Measurements from ENCODE around the gene SIX3.

SIX3 gene

DNA sequence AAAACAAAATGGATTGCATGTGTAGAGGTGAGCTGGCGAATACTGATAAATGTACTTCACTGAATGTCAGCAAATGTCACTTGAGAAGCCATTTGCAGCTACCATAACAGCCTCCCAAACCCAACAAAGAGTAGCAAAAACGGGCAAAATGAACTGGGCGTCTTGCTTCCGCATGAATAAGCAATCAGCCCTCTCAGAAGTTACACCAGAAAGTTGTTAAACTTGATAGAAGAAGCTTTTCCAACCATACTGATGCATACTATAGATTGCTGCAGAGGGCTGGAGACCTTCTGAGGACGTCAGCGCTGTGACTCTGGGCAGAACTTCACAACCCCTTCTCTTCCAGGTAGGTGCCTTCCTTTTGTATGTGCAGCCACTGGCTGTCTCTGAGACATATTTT, 18.7 kb upstream of the SIX3 start:
- no peak overlapping the region for H2BK15ac ChIP-seq (ENCODE audit: low read depth, poor library complexity, severe bottlenecking)
- H2BK5ac ChIP-seq (ENCODE audit: low read depth, low read length, poor library complexity, severe bottlenecking), result no peak overlapping the region
- WGBS, result 76% methylated on average over 6 of the region's 6 CpGs
- H3K4ac ChIP-seq (ENCODE audit: low read depth in 1 of 2, low read length in 2 of 2), result no peak overlapping the region
- H3K4me2 ChIP-seq (ENCODE audit: low read length, poor library complexity, severe bottlenecking), result no peak overlapping the region
- H3K79me1 ChIP-seq (replicated peaks; ENCODE audit: low read length, poor library complexity, severe bottlenecking), result no peaks in the 10 kb centered on the region
- H3K36me3 ChIP-seq (ENCODE audit: control insufficient read depth in 1 of 2, insufficient read depth in 2 of 2, low read depth in 1 of 2, low read length in 2 of 2), result no peaks in the 10 kb centered on the region
- no peak overlapping the region for H2BK120ac ChIP-seq (ENCODE audit: low read depth, low read length)
- H3K18ac ChIP-seq (ENCODE audit: low read depth in 1 of 2, low read length in 2 of 2), result no peak overlapping the region
- H3K27me3 ChIP-seq (ENCODE audit: control insufficient read depth in 1 of 2, insufficient read depth in 1 of 2, low read length in 2 of 2), result peaks cover 78 to 92% of the 10 kb centered on the region in 2 experiments
- H2AFZ ChIP-seq (ENCODE audit: low read depth, low read length), result no peak overlapping the region
- no peak overlapping the region for H2BK12ac ChIP-seq (ENCODE audit: low read length in 2 of 2)
- no peak for DNase-seq
- H4K91ac ChIP-seq (ENCODE audit: low read length), result no peak overlapping the region
- H3K27ac ChIP-seq (ENCODE audit: low read length, poor library complexity, severe bottlenecking), result no peak overlapping the region
- no peak overlapping the region for H3K23ac ChIP-seq (ENCODE audit: low read length in 2 of 2)
- H3K14ac ChIP-seq (ENCODE audit: low read length in 2 of 2), result no peak overlapping the region
- H4K8ac ChIP-seq (ENCODE audit: low read length), result no peak overlapping the region
- H3K4me3 ChIP-seq (ENCODE audit: insufficient read depth in 1 of 2, low read depth in 1 of 2, low read length in 2 of 2), result no peak overlapping the region
- no peak overlapping the region for H2AK5ac ChIP-seq (ENCODE audit: low read length, severe bottlenecking)
- peaks cover 2% of the 10 kb centered on the region for H3K9me3 ChIP-seq (ENCODE audit: control insufficient read depth, low read length)
- H3K9ac ChIP-seq (ENCODE audit: low read length), result no peak overlapping the region
- H3K4me1 ChIP-seq (ENCODE audit: control insufficient read depth, insufficient read depth, low read depth, low read length), result no peaks in the 10 kb centered on the region

DNA sequence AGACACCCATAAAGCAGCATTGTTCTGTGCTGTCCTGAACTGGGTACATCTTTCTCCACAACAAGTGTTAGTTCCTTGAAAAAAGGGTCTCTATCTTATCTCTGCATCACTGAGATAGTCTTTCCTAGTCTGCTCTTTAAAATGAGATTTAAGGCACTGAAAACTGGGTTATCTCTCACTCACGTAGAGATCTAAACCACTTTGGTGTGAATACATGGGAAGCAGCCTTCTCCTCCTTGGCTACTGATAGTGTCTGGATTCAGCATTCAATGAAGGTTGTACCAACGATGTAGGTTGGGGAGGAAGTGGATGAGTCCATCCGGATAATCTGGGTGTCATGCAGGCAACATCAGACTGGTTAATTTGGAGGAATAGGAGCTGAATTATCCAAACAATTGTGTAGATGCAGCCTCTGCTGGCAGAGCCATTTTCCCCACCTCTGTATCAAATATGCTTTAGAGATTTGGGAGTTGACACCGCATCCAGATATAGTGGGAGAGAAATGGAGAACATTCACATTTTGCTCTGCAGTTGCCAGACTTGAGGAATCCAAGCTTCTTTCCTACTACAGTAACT, 15.9 kb upstream of the SIX3 start:
- Histone ChIP-seq H3K27ac (ENCODE audit: low read length, poor library complexity, severe bottlenecking) (no peak overlapping the region), H2BK5ac (ENCODE audit: low read depth, low read length, poor library complexity, severe bottlenecking) (no peak overlapping the region), H3K9ac (ENCODE audit: low read length) (no peak overlapping the region), H3K14ac (ENCODE audit: low read length in 2 of 2) (no peak overlapping the region), H2BK120ac (ENCODE audit: low read depth, low read length) (no peak overlapping the region), H3K27me3 (ENCODE audit: control insufficient read depth in 1 of 2, insufficient read depth in 1 of 2, low read length in 2 of 2) (peaks cover 87 to 97% of the 10 kb centered on the region in 2 experiments), H3K36me3 (ENCODE audit: control insufficient read depth in 1 of 2, insufficient read depth in 2 of 2, low read depth in 1 of 2, low read length in 2 of 2) (no peaks in the 10 kb centered on the region), H2BK15ac (ENCODE audit: low read depth, poor library complexity, severe bottlenecking) (no peak overlapping the region), H3K4me3 (ENCODE audit: insufficient read depth in 1 of 2, low read depth in 1 of 2, low read length in 2 of 2) (no peak overlapping the region), H2AFZ (ENCODE audit: low read depth, low read length) (no peak overlapping the region), H3K18ac (ENCODE audit: low read depth in 1 of 2, low read length in 2 of 2) (no peak overlapping the region), H3K4me2 (ENCODE audit: low read length, poor library complexity, severe bottlenecking) (no peak overlapping the region), H3K4ac (ENCODE audit: low read depth in 1 of 2, low read length in 2 of 2) (no peak overlapping the region), H3K23ac (ENCODE audit: low read length in 2 of 2) (no peak overlapping the region), H2AK5ac (ENCODE audit: low read length, severe bottlenecking) (no peak overlapping the region), H4K91ac (ENCODE audit: low read length) (no peak overlapping the region), H4K8ac (ENCODE audit: low read length) (no peak overlapping the region), H3K4me1 (ENCODE audit: control insufficient read depth, insufficient read depth, low read depth, low read length) (peaks cover 19% of the 10 kb centered on the region), H3K9me3 (ENCODE audit: control insufficient read depth, low read length) (peaks cover 2% of the 10 kb centered on the region), H2BK12ac (ENCODE audit: low read length in 2 of 2) (no peak overlapping the region), H3K79me1 (replicated peaks; ENCODE audit: low read length, poor library complexity, severe bottlenecking) (no peaks in the 10 kb centered on the region)
- no peak for DNase-seq
- WGBS, result 5% methylated on average over 3 of the region's 4 CpGs

DNA sequence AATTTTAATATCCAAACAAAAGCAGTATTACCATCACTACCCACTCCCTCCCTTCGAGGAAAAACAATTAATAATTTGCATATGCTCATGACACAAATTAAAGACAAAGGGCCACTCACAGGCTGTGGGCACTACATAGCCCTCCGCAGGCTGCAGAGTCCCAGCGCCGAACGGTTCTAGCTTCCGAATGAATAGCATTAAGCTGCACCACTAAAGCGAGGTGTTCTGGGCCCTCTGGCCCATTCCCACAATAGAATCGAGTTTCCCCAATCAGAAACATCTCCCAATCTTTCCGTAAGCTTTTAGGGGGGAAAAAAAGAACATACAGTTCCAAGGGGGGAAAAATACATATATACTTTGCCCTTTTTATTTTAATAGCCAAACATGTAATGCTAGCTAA, 14.5 kb upstream of the SIX3 start:
- H3K9me3 ChIP-seq (ENCODE audit: control insufficient read depth, low read length), result peaks cover 2% of the 10 kb centered on the region
- no peak overlapping the region for H3K27ac ChIP-seq (ENCODE audit: low read length, poor library complexity, severe bottlenecking)
- no peak overlapping the region for H2BK5ac ChIP-seq (ENCODE audit: low read depth, low read length, poor library complexity, severe bottlenecking)
- no peaks in the 10 kb centered on the region for H3K79me1 ChIP-seq (replicated peaks; ENCODE audit: low read length, poor library complexity, severe bottlenecking)
- no peak overlapping the region for H3K23ac ChIP-seq (ENCODE audit: low read length in 2 of 2)
- no peak overlapping the region for H4K91ac ChIP-seq (ENCODE audit: low read length)
- no peak overlapping the region for H2BK15ac ChIP-seq (ENCODE audit: low read depth, poor library complexity, severe bottlenecking)
- no peak overlapping the region for H3K18ac ChIP-seq (ENCODE audit: low read depth in 1 of 2, low read length in 2 of 2)
- no peak overlapping the region for H3K4me2 ChIP-seq (ENCODE audit: low read length, poor library complexity, severe bottlenecking)
- no peaks in the 10 kb centered on the region for H3K36me3 ChIP-seq (ENCODE audit: control insufficient read depth in 1 of 2, insufficient read depth in 2 of 2, low read depth in 1 of 2, low read length in 2 of 2)
- H2AFZ ChIP-seq (ENCODE audit: low read depth, low read length), result no peak overlapping the region
- no peak overlapping the region for H2AK5ac ChIP-seq (ENCODE audit: low read length, severe bottlenecking)
- H3K14ac ChIP-seq (ENCODE audit: low read length in 2 of 2), result no peak overlapping the region
- H2BK12ac ChIP-seq (ENCODE audit: low read length in 2 of 2), result no peak overlapping the region
- H3K4me3 ChIP-seq (ENCODE audit: insufficient read depth in 1 of 2, low read depth in 1 of 2, low read length in 2 of 2), result no peak overlapping the region
- peaks cover 19% of the 10 kb centered on the region for H3K4me1 ChIP-seq (ENCODE audit: control insufficient read depth, insufficient read depth, low read depth, low read length)
- no peak overlapping the region for H4K8ac ChIP-seq (ENCODE audit: low read length)
- H3K9ac ChIP-seq (ENCODE audit: low read length), result no peak overlapping the region
- H2BK120ac ChIP-seq (ENCODE audit: low read depth, low read length), result no peak overlapping the region
- no peak for DNase-seq
- H3K4ac ChIP-seq (ENCODE audit: low read depth in 1 of 2, low read length in 2 of 2), result no peak overlapping the region
- WGBS, result 1% methylated on average over 6 of the region's 9 CpGs
- H3K27me3 ChIP-seq (ENCODE audit: control insufficient read depth in 1 of 2, insufficient read depth in 1 of 2, low read length in 2 of 2), result peaks cover 89 to 97% of the 10 kb centered on the region in 2 experiments

DNA sequence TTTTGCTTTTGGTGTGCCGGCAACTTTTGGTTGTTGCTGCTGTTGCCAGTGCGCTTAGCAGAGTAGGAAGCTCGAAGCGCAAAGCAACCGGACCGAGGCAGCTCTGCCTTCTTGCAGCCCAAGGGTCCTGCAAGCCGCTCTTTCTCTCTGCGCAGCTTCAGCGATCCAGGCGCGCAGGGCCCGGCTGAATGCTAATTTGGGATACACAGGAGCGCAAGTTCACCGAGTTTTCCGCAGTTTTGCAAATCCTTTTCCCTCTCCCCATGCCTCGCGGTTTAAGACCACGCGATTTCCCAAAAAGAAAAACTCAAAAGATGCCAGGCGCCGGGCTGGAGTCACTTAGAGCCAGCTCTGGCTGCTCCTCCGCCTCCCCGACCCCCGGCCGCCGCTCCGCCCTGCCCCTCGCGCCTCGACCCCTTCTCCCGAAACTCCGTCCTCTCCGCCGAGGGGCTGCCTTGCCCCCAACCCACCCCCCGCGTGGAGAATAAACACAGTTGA, 13.5 kb upstream of the SIX3 start:
- no peak overlapping the region for H2BK120ac ChIP-seq (ENCODE audit: low read depth, low read length)
- H2AFZ ChIP-seq (ENCODE audit: low read depth, low read length), result no peak overlapping the region
- no peak overlapping the region for H4K8ac ChIP-seq (ENCODE audit: low read length)
- H3K23ac ChIP-seq (ENCODE audit: low read length in 2 of 2), result no peak overlapping the region
- H3K14ac ChIP-seq (ENCODE audit: low read length in 2 of 2), result no peak overlapping the region
- H3K36me3 ChIP-seq (ENCODE audit: control insufficient read depth in 1 of 2, insufficient read depth in 2 of 2, low read depth in 1 of 2, low read length in 2 of 2), result no peaks in the 10 kb centered on the region
- no peak for DNase-seq
- H3K4me1 ChIP-seq (ENCODE audit: control insufficient read depth, insufficient read depth, low read depth, low read length), result peaks cover 24% of the 10 kb centered on the region
- H3K4me3 ChIP-seq (ENCODE audit: insufficient read depth in 1 of 2, low read depth in 1 of 2, low read length in 2 of 2), result no peak overlapping the region
- H3K27ac ChIP-seq (ENCODE audit: low read length, poor library complexity, severe bottlenecking), result no peak overlapping the region
- no peak overlapping the region for H3K18ac ChIP-seq (ENCODE audit: low read depth in 1 of 2, low read length in 2 of 2)
- no peak overlapping the region for H3K4ac ChIP-seq (ENCODE audit: low read depth in 1 of 2, low read length in 2 of 2)
- H2BK5ac ChIP-seq (ENCODE audit: low read depth, low read length, poor library complexity, severe bottlenecking), result no peak overlapping the region
- no peaks in the 10 kb centered on the region for H3K79me1 ChIP-seq (replicated peaks; ENCODE audit: low read length, poor library complexity, severe bottlenecking)
- no peak overlapping the region for H4K91ac ChIP-seq (ENCODE audit: low read length)
- H2BK12ac ChIP-seq (ENCODE audit: low read length in 2 of 2), result no peak overlapping the region
- WGBS, result 3% methylated on average over 36 of the region's 36 CpGs
- H3K27me3 ChIP-seq (ENCODE audit: control insufficient read depth in 1 of 2, insufficient read depth in 1 of 2, low read length in 2 of 2), result peaks cover 90 to 97% of the 10 kb centered on the region in 2 experiments
- H3K4me2 ChIP-seq (ENCODE audit: low read length, poor library complexity, severe bottlenecking), result no peak overlapping the region
- no peak overlapping the region for H2BK15ac ChIP-seq (ENCODE audit: low read depth, poor library complexity, severe bottlenecking)
- H2AK5ac ChIP-seq (ENCODE audit: low read length, severe bottlenecking), result no peak overlapping the region
- peaks cover 2% of the 10 kb centered on the region for H3K9me3 ChIP-seq (ENCODE audit: control insufficient read depth, low read length)
- H3K9ac ChIP-seq (ENCODE audit: low read length), result no peak overlapping the region
